ENCODE results near the gene PROM1. TPM values are rescaled to one million over a fixed set of nuclear protein-coding genes. Genes with fewer than 3 reads are reported as not detected.

Gene PROM1
- total and polyA plus RNA-seq, 2 of the 8 experiments (the other 6 are each of a cell fraction or from before 2014, with no cell fraction given) = 36.0 to 59.7 TPM

GRCh38 chr4:16051132-16051531, 32.7 kb downstream of the PROM1 start (continued):
- TF ChIP-seq CTCF (IDR thresholded peaks at IDR 0.05; ENCODE audit: control extremely low read depth in 1 of 3, insufficient read depth in 1 of 3, low read depth in 1 of 3, low read length in 3 of 3) = no peak
- TF ChIP-seq SIN3A (conservative IDR thresholded peaks at IDR 0.05 in 1 of 2, IDR thresholded peaks at IDR 0.05 in 1 of 2; ENCODE audit: low read depth in 1 of 2, low read length in 2 of 2) = no peak
- TF ChIP-seq SUZ12 (IDR thresholded peaks at IDR 0.05; ENCODE audit: low read length) = no peak
- TF ChIP-seq CTBP2 (IDR thresholded peaks at IDR 0.05; ENCODE audit: borderline replicate concordance, insufficient read depth, insufficient read length, low read length) = no peak
- no peak for TF ChIP-seq GTF2F1 (IDR thresholded peaks at IDR 0.05; ENCODE audit: borderline replicate concordance, low read depth, low read length)
- TF ChIP-seq ASH2L (IDR thresholded peaks at IDR 0.05; ENCODE audit: low read length) = no peak

Data from H1 (cell line).